ENCODE results near the gene RASGRF2.
"Not testable (repeated sequence)": the region's sequence is repeated elsewhere in the genome, so short reads cannot be mapped to it uniquely, and the experiment has no call there.

The RASGRF2 gene

GRCh38 chr5:80982093-80982492, 21.9 kb downstream of the RASGRF2 start:
- DNase-seq (ENCODE audit: low read depth), result no peak

DNA sequence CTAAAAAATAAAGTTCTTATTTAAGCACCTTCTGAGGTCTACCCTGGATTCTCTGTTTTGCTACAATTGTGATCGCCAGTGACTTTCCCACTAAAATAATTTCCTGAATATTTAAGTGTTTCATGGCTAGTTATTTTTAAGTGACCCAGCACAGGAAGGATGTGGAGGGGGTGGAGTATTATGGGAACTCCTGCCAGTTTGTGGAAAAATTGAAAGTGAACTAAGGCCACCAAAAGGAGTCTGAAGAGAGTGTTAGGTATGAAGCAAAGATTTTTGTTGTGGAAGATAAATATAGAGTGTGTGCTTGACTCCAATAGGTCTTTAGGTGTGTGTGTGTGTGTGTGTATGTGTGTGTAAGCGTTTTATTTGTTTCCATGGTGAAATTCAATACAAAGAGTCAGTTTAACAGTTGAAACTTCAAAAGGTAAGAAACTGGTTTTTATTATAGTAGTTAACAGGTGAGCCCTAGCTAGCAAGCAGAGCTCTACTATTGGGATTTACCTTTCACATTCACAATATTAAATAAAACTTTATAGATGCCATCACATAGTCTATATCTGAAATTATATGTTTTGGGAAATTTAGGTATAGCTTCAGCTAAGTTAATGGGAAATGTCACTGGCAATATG, 25.6 kb downstream of the RASGRF2 start:
- no peak for DNase-seq (ENCODE audit: low read depth)

DNA sequence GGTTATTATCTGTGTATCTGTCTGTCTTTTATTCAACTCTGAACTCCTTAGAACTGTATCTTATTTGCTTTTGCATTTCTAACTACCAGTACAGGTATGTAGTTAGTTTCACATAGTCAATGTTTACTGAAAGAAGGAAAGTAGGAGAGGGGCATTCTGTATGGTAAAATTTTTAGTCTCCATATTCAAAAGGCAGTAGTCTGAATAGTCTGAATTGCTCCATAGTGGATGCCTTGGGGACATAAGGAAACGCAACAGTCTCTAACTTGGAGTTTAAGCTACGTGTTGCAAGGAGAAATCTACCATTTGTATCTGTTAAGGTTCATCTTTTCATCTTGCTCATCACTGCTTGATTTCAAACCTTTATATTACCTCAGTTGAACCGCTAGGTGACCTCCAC, 26.2 kb downstream of the RASGRF2 start:
- no peak for DNase-seq (ENCODE audit: low read depth)

DNA sequence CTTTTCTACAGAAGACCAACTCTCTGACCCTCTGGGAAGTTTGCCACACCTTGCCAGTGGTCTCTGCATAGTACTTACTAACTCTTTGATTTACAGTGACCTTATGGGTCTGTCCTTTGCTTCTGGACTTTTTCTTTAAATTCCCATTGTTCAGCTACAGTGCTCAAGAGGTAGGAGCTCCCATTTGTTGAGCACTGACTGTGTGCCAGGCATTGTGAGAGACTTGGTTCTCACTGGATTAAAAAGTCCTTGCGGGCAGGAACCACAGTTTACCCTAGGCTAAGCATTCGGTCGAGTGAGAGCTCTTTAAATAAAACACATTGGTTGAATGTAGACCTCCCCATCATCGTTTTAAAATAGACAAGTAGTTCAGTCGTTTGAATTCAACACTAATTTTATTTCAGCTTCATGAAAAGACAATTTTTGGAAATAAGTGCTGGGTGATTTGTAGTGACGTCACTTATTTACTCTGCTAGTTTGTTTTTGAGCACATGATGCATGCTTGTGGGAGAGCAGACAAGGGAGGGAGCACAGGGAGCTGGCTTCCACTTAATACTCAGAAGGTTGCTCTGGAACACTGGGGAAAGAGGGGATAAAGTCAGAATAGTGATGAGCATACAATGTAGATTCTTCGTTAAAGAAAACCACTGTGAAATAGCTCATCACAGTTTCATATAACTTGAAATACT, 27.1 kb downstream of the RASGRF2 start:
- no peak for DNase-seq (ENCODE audit: low read depth)

GRCh38 chr5:80988419-80988935, 28.3 kb downstream of the RASGRF2 start:
- no peak for DNase-seq (ENCODE audit: low read depth)

DNA sequence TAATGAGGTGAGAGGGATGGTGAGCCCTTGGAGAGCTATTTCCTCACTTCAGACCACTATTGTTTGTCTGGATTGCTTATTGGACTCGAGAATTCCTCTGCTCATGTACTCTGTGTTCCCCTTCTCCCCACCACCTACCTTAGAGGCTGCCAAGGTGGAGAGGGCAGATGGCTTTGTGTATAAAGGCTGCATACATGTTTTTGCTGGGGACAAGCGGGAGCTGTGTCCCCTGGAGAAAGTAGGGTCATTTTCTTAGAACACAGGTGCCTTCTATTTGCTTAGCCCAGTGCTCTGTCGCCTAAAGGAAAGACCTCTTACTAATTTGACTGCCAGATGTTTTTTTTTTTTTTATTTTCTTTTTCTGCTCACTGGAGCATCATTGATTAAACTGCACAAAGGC, 29.7 kb downstream of the RASGRF2 start:
- DNase-seq (ENCODE audit: low read depth), result no peak

DNA sequence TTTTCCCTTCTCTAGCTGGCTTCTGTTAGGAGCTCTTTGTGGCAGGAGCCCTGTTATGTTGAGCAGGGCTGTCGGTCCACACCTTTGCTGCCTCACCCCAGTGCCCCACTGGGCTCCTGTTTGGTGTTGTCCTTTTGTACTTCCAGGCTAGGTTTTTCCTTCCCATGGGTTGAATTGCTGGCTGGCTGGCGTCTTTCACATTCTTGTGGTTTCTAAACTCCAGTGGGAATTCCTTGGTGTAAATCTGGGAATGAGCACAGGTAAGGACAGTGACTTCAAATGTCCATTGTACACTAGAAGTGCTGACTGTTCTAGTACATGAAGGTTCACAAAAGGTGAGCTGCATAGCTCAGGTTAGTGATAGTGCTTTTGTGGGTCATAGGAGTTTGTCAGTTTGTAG, 30.4 kb downstream of the RASGRF2 start:
- no peak for DNase-seq (ENCODE audit: low read depth)

DNA sequence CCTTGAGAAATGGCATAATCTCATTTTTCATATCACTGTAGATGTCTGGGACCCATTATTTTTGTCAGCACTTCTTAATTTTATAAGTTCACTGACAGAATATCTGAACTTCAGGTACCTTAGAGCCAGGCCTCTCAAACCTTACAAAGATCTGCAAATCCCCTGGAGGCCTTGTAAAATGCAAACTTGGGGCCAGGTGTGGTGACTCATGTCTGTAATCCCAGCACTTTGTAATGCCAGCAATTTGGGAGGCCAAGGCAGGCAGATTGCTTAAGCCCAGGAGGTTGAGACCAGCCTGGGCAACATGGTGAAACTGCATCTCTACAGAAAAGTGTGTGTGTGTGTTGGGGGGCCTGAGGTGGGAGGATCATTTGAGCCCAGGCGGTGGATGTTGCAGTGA, 30.8 kb downstream of the RASGRF2 start:
- no peak for DNase-seq (ENCODE audit: low read depth)

- no peak for DNase-seq (ENCODE audit: low read depth)
Observed at GRCh38 chr5:80995908-80996307, 35.7 kb downstream of the RASGRF2 start.

DNA sequence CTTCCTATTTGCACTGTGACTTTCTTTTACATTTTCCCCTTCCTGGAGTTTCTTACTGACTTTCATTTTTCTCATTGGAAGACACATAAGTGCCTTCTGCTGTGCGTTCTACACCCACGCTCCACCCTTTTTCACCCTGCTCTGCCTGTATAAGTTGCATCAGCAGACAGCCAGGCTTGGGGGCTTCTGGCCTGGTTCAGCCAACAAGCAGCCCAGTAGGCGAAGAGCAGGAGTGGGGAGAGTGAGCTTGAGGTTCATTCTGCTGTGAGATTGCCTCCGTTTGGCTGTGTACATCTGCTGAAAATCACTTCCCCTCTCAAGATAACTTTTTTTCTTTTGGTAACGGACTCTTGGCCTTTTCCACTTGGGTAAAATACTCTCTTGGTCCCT, 38.4 kb downstream of the RASGRF2 start:
- DNase-seq (ENCODE audit: low read depth), result no peak

DNA sequence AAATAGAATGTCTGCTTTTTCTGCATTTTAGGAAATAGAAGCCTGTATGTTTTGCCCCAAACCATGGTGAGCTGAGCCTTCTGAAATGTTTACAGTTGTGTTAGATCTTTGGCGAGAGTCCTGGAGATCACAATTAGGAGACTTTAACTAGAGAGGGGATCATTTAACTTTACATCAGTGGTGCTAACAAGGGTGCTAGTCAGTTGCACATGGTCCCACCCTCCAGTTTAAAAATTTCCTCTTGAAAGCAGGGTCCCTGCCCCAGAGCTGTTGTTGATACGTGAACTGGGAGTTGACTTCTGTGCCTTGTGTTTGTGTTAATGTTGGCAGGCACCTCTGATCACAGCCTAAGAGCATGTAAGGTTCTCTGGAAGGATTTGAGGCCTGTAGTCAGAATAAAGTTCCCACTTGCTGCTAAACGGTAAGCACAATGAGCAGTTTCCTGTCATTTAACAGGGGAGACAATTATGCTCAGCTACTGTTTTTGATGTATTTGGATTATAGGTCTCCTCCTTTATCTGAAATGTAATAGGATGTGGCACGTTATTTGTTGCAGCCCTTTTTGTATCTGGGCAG, 43.7 kb downstream of the RASGRF2 start:
- no peak for DNase-seq (ENCODE audit: low read depth)

DNA sequence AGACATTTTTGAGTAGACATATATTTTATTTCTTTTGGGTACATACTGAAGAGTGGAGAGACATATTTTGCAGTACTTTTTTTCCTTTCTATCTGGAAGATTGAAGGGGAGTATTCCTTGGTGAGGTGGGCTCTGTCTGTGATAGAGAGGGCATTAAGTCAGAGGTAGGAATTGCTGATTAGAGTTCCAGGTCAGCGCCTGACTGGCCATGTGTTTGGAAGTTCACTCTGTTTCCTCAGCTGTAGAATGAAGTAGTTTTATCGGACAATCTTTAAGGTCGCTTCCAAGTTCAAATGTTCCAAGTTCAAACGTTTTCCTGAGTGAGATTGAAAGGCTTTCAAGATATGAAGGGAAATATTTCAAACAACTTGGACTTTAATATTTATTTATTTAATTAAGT, 45.5 kb downstream of the RASGRF2 start:
- DNase-seq (ENCODE audit: low read depth), result no peak

- no peak for DNase-seq (ENCODE audit: low read depth)
Observed at GRCh38 chr5:81006231-81006630, 46.1 kb downstream of the RASGRF2 start.

DNA sequence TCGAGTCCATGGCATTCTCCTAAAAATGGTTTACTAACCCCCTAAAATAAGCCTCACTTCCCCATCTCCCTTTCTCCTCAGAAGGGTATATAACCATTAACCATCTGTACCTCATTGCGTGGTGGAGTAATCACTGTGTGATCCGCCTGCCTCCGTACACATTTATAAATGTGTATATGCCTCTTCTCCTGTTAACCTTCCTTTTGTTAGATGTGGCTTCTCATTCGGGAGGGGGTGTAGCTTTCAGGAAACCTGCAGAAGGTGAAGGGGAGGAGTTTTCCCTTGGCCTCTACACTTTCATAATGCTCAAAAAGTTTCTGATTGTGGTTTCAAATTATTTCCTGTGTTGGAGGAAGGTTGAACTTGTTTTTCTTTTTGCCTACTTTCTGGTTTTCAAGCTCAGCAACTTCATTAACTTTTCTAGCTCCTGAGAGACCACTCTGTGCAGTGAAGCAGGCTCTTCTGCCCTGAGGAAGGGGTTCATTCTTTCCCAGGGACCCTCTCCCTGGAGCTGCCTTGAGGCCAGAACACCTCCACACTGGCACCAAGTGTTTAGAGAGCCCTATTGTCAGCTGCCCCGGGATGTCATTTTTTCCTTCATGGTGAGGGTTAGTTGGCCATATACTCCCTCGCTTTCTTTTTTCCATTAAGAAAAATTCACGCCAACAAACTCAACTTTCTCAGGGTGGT, 46.9 kb downstream of the RASGRF2 start:
- no peak for DNase-seq (ENCODE audit: low read depth)

GRCh38 chr5:81007637-81008027, 47.5 kb downstream of the RASGRF2 start:
- DNase-seq (ENCODE audit: low read depth), result no peak

GRCh38 chr5:81010336-81011169, 50.4 kb downstream of the RASGRF2 start:
- no peak for DNase-seq (ENCODE audit: low read depth)

DNA sequence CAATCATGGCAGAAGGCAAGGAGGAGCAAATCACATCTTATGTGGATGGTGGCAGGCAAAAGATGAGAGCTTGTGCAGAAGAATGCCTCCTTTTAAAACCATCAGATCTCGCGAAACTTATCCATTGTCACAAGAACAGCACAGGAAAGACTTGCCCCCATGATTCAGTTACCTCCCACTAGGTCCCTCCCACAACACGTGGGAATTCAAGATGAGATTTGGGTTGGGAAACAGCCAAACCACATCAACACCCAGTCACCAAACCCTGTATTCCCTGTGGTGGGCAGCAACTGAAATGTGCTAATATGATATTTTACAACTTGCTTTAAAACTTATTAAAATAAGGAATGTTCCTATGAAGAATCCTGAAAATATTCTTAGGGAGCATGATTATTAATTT, 54.2 kb downstream of the RASGRF2 start:
- DNase-seq (ENCODE audit: low read depth), result no peak

GRCh38 chr5:81016116-81016515, 56.0 kb downstream of the RASGRF2 start:
- no peak for DNase-seq (ENCODE audit: low read depth)

- no peak for DNase-seq (ENCODE audit: low read depth)
Observed at GRCh38 chr5:81017320-81017719, 57.2 kb downstream of the RASGRF2 start.

DNA sequence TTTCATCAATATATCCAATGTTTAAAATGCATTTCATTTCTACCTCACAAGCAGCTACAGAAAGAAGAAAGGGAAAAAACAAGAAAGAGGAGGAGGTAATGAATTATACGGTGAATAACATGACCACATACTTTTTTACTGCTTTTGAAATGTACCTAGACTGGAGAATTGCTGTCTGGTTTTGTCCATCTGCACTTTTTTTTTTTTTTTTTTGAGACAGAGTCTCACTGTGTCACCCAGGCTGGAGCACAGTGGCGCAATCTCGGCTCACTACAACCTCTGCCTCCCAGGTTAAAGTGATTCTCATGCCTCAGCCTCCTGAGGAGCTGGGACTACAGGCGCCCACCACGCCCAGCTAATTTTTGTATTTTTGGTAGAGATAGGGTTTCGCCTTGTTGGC, 58.4 kb downstream of the RASGRF2 start:
- not testable (repeated sequence) for DNase-seq (ENCODE audit: low read depth)

GRCh38 chr5:81019748-81020147, 59.6 kb downstream of the RASGRF2 start:
- no peak for DNase-seq (ENCODE audit: low read depth)

Measured in stimulated activated CD8-positive, alpha-beta memory T cell treated with anti-CD3 and anti-CD28 coated beads, Interleukin-7, amount 100 ng/mL, for 24 hours (primary cell).